HG03095 (cell line): ENCODE data around the gene EGFR.

ENCODE experiments used
- ATAC-seq: cut with Tn5 transposase; IDR thresholded peaks from one replicate; pipeline ENCODE4 v1.9.1; 2021; ENCODE audit warnings: moderate library complexity; ENCODE audit not compliant: unreplicated experiment

Gene EGFR

GRCh38 chr7:55142919-55143600 lies 124.2 kb downstream of the EGFR start:
- ATAC-seq: no peak

DNA sequence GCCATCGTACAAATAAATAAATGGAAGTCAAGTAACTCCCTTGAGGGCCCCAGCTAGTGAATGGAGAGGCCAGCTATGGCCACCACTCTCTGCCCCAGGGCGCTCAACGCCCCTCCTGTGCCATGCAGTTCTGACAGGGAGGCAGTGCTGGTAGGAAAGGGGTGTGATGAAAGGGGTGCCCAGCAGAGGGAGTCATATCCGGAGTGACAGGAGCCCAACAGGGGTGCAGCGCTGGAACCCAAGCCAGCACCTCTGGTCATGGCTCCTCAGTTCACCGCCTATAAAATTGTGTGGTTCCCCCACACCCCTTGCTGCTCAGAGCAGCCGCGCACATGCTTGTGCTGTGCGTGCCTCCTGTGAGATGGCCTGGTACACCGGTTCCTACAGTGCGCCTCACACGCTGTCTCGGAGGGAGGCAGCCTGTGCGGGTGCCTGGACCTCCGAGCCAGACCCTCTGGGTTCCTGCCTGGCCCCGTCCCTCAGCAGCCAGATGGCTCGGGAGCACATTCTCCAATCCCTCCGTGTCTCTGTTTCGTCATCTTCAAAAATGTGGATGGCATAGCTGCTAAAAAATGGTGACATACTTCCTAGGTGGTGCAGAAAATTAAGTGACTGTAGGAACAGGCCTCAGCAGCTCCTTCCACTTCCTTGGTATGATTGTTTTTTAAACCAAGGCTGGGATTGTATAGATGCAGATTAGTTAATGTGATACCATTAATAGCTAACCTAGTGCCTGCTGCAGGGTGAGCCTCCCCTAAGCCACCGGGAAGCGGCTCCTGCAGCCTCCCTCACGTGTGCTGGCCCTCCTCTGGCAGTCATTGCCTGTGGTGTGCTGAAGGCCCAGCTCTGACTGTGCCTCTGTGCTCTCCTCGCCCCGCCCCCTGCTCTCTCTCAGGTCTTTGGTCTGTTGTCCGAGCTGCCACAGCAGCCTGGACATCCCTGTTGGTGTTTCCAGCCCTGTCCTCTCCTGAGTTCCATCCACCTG lies 125.8 kb downstream of the EGFR start:
- ATAC-seq: no peak

GRCh38 chr7:55145606-55146005 lies 126.8 kb downstream of the EGFR start:
- ATAC-seq: no peak

DNA sequence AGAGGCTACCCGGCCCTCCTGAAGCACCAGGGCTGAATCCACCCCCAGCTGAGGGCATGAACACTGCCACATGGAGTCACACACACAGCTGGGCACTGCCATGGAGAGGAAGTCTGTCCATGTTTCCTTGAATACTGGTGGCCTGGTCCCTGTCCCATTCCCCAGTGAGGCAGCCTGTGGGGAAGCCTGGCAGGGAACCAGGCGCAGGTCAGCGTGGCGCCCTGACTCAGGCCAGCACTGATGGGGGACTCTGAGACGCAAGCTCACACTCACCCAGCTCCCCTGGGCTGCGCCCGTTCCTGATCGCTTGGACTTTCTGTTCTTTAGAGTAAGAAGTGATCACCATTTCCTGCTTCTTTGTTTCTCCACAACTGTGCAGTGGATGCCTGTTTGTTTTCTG lies 128.3 kb downstream of the EGFR start:
- no peak for ATAC-seq

DNA sequence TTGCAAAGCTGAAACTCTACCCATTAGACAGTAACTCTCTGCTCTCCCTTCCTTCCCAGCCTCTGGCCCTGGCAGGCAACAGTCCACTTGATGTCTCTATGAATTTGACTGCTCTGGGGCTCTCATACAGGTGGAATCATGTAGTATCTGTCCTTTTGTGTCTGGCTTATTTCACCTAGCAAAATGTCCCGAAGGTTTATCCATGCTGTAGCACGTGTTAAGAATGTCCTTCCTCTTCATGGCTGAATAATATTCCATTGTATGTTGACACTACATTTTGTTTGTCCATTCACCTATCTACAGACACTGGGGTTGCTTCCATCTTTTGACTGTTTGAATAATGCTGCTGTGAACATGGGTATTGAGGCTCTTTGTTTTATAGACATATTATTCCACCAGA lies 128.9 kb downstream of the EGFR start:
- no peak for ATAC-seq

DNA sequence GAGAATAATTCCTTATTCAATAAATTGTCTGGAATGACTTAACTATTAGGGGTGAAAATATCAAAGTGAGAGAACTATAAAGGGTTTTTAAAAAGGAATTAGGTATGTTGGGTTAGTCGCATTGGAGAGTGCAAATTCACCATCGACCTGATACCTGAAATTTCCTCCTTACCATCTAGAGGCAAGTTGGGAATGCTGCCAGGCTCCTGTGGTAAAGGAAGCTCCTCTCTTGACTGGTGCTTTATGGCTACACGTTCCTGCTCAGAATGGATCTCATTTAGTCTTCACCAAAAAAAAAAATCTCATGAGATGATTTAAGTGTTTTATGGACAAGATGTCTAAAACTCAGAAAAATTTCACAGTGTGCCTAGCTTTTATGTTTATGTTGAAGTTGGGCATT lies 129.8 kb downstream of the EGFR start:
- ATAC-seq: no peak

- ATAC-seq: no peak
Observed at GRCh38 chr7:55149001-55149400, 130.2 kb downstream of the EGFR start.

DNA sequence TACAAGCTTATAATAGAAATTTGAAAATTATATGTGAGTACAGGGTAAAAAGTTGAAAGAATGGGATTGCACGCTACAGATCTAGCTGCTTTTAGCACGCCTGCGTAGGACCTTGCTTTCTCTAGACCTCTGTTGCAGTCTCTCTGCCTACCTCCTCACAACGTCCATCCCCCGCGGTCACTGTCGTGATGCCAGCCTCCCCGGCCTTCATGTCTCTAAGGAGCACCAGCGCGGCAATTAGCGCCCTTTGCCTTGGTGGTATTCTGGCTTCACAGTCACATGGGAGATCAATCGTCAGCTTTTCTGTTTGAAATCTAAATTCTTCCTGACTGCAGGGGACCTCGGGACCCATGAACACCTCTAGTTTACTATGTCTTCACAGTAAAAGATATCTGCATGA lies 131.3 kb downstream of the EGFR start:
- ATAC-seq: no peak

- ATAC-seq: no peak
Observed at GRCh38 chr7:55150709-55151451, 132.1 kb downstream of the EGFR start.

GRCh38 chr7:55152516-55152915 lies 133.7 kb downstream of the EGFR start:
- ATAC-seq: no peak

DNA sequence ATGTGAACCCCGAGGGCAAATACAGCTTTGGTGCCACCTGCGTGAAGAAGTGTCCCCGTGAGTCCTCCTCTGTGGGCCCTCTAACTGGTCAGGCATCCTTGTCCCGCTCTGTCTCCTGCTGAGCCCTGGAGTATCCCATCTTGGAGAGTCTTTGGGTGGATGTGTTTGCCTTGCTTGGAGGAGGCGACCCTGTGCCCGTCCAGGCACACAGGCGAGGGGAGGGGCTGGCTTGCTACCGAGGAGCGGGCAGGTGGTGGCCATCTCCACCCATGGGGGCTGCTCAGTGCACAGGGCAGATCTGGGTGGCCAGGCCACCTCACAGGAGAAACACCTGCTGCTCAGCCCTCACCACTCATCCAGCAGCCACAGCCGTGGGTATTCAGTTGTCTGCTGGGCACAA lies 135.3 kb downstream of the EGFR start:
- ATAC-seq: no peak

GRCh38 chr7:55155351-55156117 lies 136.7 kb downstream of the EGFR start:
- no peak for ATAC-seq

DNA sequence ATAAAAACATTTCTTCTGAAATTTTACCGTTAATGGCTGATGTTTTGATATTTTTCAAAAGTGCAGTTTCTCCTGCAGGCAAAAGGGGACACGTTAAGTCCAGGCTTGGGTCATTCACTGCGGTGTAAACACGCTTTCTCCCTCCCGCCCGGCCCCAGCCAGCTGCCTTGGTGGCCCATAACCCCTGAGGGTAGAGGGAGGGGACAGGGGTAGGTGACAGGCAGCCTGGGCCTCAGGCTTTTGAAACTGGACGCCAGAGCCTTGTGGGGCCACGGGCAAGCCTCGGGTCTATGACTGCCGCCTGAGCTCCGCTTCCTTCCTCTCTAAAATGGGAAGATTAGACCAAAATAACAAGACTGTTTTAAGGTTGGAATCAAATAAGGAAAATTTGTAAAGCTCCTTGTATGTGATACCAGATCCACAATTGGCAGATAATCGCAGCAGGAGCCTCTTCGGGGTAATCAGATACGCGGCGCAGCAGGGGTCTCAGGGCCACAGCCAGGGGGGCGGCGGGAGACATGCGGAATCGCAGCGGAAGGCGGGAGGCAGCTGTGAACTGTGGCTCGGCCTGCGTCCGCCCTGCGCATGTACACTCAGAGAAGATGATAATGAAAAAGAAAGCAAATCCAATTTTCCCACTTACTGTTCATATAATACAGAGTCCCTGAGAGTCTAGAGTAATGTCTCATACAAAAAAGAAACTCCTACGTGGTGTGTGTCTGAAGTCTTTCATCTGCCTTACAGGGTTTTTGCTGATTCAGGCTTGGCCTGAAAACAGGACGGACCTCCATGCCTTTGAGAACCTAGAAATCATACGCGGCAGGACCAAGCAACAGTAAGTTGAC lies 138.3 kb downstream of the EGFR start:
- ATAC-seq: no peak

DNA sequence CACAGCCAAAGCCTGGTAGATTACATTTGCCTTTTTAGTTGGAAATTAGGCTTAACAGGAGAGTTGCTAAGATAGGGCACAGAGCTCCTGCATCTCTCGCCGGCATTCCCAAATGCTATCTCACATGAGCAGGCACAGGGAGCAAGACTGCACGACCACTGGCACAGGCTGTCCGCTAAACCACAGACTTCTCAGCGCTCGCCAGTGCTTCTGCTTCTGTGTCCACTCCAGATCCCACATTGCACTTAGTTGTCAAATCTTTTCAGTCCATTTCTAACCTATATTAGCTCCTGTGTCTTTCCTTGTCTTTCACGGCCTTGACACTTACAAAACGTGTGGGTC lies 138.9 kb downstream of the EGFR start:
- no peak for ATAC-seq

DNA sequence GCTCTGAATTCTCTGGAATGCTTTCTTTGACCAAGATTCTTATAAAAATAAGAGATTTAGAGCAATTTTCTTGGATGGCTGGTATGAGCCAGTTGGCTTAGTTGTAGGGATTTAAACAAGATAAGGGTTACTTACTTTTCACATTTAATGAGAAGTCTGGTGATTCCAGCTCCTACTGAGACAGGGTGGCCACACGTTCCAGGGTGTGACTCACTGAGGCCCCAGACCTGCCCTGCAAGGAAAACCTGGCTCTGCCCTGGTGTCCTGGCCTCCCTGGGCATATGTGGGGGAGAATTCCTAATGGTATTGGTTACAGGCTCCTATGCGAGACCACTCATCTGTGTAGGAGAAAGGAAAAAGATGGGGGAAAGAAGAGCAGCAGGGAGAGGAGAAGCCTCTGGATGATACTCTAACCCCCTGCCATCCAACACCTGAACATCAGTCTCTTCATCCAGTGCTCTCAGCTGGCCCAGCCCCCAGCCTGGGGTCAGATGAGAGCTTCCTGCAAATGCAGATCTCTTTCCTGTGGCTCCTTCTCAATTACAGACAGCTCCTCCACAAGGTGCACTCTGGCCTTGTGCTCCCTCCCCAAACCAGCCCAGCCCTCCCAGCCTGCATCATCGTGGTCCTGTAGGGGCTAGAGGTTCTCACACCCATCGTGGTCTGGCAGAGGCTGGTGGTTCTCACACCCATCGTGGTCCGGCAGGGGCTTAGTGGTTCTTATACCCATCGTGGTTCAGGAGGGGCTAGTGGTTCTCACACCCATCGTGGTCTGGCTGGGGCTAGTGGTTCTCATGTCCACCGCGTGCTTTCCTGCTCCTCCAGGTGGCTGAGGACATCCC lies 139.9 kb downstream of the EGFR start:
- no peak for ATAC-seq

DNA sequence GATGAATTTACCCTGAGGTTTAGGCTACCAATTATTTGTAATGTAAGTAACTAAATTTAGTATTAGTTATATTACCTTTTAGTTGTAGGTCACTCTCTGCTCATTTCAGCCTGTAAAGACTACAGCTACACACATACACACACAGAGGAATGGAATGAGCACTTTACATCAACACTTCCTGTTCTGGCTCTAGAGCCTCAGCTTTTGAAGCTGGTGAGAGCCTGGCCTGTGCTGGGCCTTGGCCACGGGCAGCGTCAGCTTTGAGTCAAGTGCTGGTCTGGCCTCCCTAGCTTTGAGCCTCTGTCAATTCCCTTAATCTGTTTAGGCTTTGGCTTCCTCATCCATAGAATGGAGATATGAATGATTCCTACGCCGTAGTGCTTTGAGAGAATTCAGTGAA lies 141.7 kb downstream of the EGFR start:
- ATAC-seq: no peak

DNA sequence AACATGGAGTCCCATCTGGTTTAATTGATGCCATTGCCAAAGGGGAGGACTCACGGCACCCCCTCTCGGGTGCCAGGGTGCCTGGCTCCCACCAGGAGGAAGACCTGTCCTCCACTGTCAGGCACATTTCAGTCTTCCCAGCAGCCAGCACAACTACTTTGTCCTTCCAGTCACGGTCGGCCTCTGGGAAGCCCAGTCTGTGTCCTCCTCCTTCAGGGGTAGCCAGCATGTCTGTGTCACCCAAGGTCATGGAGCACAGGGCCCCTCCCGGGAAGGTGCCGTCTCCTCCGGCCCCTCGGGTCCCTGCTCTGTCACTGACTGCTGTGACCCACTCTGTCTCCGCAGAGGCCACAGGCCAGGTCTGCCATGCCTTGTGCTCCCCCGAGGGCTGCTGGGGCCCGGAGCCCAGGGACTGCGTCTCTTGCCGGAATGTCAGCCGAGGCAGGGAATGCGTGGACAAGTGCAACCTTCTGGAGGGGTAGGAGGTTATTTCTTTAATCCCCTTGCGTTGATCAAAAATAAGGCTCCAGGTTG lies 142.4 kb downstream of the EGFR start:
- no peak for ATAC-seq

- ATAC-seq: no peak
Observed at GRCh38 chr7:55162476-55162875, 143.7 kb downstream of the EGFR start.

DNA sequence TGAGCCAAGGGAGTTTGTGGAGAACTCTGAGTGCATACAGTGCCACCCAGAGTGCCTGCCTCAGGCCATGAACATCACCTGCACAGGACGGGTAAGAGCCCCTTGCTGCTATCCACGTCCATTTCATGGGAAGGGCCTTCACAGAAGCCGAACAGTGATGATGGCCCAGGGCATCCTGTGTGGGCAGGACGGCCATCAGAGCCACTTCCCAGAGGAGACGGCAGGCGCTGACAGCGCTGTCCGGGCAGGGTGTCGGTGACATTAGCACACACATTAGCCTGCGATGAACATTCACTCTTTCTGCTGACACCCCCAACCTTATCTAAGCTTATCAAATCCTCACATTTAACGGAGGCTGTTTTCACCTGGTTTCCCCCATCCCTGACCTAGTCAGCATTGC lies 144.9 kb downstream of the EGFR start:
- ATAC-seq: no peak
